Uterus (tissue), 2 donors: ENCODE measurements around the gene SETD3.

Experiments used
- POLR2A ChIP-seq, 2 donors: fragments of 450-650 bp; IDR thresholded peaks; one replicate each; pipeline ENCODE4 v1.6.1; 2016; ENCODE audit warnings: antibody characterized with exemption in 2 of 2, mild to moderate bottlenecking in 1 of 2, moderate library complexity in 1 of 2
- TF ChIP-seq, protein P1 (sequence below), 4 experiments: fragments of 200-600 bp in 2 of 4; fragments of 450-650 bp in 2 of 4; sonication (generic) in 2 of 4; IDR thresholded peaks; one replicate each; pipeline ENCODE4 v1.5.1; 2016 to 2019; ENCODE audit warnings: antibody characterized with exemption in 4 of 4, mild to moderate bottlenecking in 2 of 4, moderate library complexity in 1 of 4

DNA sequence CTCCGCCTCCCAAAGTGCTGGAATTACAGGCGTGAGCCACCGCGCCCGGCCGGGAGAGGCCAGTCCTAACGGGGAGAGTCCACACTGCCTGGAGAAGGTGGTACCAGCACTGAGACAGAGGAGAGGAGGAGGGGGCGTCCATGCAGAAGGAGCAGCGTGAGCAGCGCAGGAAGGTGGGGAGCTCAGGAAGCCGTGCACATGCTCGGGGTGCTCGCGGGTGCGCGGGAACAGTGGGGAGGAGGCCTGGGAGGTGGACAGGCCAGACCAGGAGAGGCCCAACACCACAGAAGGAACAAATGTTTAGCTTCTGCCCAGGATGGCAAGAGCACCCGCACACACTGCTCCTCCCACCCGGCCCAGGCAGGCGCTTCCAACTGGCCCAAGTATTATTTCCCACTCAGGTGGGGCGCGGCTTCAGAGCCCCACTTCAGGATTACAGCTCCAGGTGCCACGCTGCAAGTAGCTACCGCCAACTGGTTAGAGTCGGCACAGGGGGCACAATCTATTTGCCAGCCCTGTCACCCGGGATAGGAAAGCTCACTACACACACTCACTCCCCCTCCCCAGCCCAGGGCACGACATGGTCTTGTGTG, 127.9 kb downstream of the SETD3 start:
- TF ChIP-seq, protein P1, sequence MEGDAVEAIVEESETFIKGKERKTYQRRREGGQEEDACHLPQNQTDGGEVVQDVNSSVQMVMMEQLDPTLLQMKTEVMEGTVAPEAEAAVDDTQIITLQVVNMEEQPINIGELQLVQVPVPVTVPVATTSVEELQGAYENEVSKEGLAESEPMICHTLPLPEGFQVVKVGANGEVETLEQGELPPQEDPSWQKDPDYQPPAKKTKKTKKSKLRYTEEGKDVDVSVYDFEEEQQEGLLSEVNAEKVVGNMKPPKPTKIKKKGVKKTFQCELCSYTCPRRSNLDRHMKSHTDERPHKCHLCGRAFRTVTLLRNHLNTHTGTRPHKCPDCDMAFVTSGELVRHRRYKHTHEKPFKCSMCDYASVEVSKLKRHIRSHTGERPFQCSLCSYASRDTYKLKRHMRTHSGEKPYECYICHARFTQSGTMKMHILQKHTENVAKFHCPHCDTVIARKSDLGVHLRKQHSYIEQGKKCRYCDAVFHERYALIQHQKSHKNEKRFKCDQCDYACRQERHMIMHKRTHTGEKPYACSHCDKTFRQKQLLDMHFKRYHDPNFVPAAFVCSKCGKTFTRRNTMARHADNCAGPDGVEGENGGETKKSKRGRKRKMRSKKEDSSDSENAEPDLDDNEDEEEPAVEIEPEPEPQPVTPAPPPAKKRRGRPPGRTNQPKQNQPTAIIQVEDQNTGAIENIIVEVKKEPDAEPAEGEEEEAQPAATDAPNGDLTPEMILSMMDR (IDR thresholded peaks at IDR 0.05): no peak
- TF ChIP-seq POLR2A (IDR thresholded peaks at IDR 0.05): no peak
